GM23338 (cell line): ENCODE results near the gene DNASE1L1. TPM values are rescaled to one million over a fixed set of nuclear protein-coding genes. Genes with fewer than 3 reads are reported as not detected.

Experiments
- ATAC-seq: fragments of 200-7000 bp; cut with Tn5 transposase; 3 replicates; pipeline ENCODE4 v1.9.1; 2020
- DNase-seq: peaks from one replicate; pipeline ENCODE4 v3.0.0-alpha.2; 2015; ENCODE audit warnings: low spot score
- H2AFZ ChIP-seq: fragments of 200-600 bp; sonication (generic); 2 replicates; pipeline ENCODE4 v1.8.0; 2016; ENCODE audit warnings: antibody characterized with exemption, mild to moderate bottlenecking, moderate library complexity
- H3F3A ChIP-seq: fragments of 200-600 bp; sonication (generic); replicated peaks from 2 replicates; pipeline ENCODE4 v1.8.0; 2017; ENCODE audit warnings: antibody characterized with exemption, mixed run types, low read depth
- H3K27ac ChIP-seq: fragments of 200-600 bp; sonication (generic); 2 replicates; pipeline ENCODE4 v1.6.1; 2016; ENCODE audit warnings: low read depth
- H3K27me3 ChIP-seq: fragments of 200-600 bp; sonication (generic); 2 replicates; pipeline ENCODE4 v1.8.0; 2016; ENCODE audit warnings: mild to moderate bottlenecking, mixed run types, moderate library complexity; ENCODE audit not compliant: insufficient read depth
- H3K36me3 ChIP-seq: fragments of 200-600 bp; sonication (generic); 2 replicates; pipeline ENCODE4 v1.8.0; 2016; ENCODE audit warnings: mild to moderate bottlenecking; ENCODE audit not compliant: insufficient read depth
- H3K4me1 ChIP-seq: fragments of 200-600 bp; sonication (generic); 2 replicates; pipeline ENCODE4 v1.8.0; 2016; ENCODE audit warnings: mild to moderate bottlenecking, moderate library complexity; ENCODE audit not compliant: insufficient read depth
- H3K4me2 ChIP-seq: fragments of 200-600 bp; sonication (generic); 2 replicates; pipeline ENCODE4 v1.7.1; 2017; ENCODE audit warnings: mixed run types
- H3K4me3 ChIP-seq: fragments of 200-600 bp; sonication (generic); 2 replicates; pipeline ENCODE4 v1.6.1; 2016; ENCODE audit warnings: mixed run types
- H3K79me2 ChIP-seq: fragments of 200-600 bp; sonication (generic); replicated peaks from 2 replicates; pipeline ENCODE4 v1.8.0; 2017; ENCODE audit warnings: mild to moderate bottlenecking; ENCODE audit not compliant: insufficient read depth
- H3K9me2 ChIP-seq: fragments of 200-600 bp; sonication (generic); 2 replicates; pipeline ENCODE4 v1.8.0; 2017; ENCODE audit not compliant: insufficient read depth
- H4K20me1 ChIP-seq: fragments of 200-600 bp; sonication (generic); replicated peaks from 2 replicates; pipeline ENCODE4 v1.8.0; 2017; ENCODE audit warnings: mild to moderate bottlenecking; ENCODE audit not compliant: insufficient read depth
- H3K27ac Mint-ChIP-seq: 2 replicates; pipeline ENCODE4 v1.8.0; 2020; ENCODE audit warnings: inconsistent platforms, mild to moderate bottlenecking, moderate library complexity, mixed read lengths
- H3K27me3 Mint-ChIP-seq: 3 replicates; pipeline ENCODE4 v1.8.0; 2022; ENCODE audit warnings: low read depth, mild to moderate bottlenecking, moderate library complexity, mixed read lengths, inconsistent platforms; ENCODE audit not compliant: insufficient read depth, poor library complexity
- H3K36me3 Mint-ChIP-seq: 3 replicates; pipeline ENCODE4 v1.8.0; 2021; ENCODE audit warnings: low read depth, mild to moderate bottlenecking, inconsistent platforms, moderate library complexity, mixed read lengths
- H3K4me1 Mint-ChIP-seq: 3 replicates; pipeline ENCODE4 v1.8.0; 2020; ENCODE audit warnings: mild to moderate bottlenecking, inconsistent platforms, mixed read lengths
- H3K4me3 Mint-ChIP-seq: 3 replicates; pipeline ENCODE4 v1.8.0; 2021; ENCODE audit warnings: moderate library complexity, mild to moderate bottlenecking, inconsistent platforms, mixed read lengths
- H3K9me3 Mint-ChIP-seq: 3 replicates; pipeline ENCODE4 v1.8.0; 2020; ENCODE audit warnings: moderate library complexity, mild to moderate bottlenecking, inconsistent platforms, mixed read lengths
- CTCF ChIP-seq, 2 experiments: fragments of 200-600 bp in 1 of 2; sonication (generic) in 1 of 2; conservative IDR thresholded peaks; 2 replicates each; pipeline versions ENCODE4 v1.5.1 to v1.6.1; 2016 to 2017; ENCODE audit warnings: antibody characterized with exemption in 2 of 2, low read depth in 2 of 2, mild to moderate bottlenecking in 2 of 2, moderate library complexity in 1 of 2
- ETS1 ChIP-seq: IDR thresholded peaks from 2 replicates; pipeline ENCODE4 v1.6.1; 2016; ENCODE audit warnings: antibody characterized with exemption
- EZH2 ChIP-seq: fragments of 200-600 bp; sonication (generic); IDR thresholded peaks from one replicate; pipeline ENCODE4 v1.8.0; 2017; ENCODE audit warnings: antibody characterized with exemption, mild to moderate bottlenecking, low read depth; ENCODE audit not compliant: unreplicated experiment
- EZH2phosphoT487 ChIP-seq: fragments of 200-600 bp; sonication (generic); IDR thresholded peaks from one replicate; pipeline ENCODE4 v1.8.1; 2018; ENCODE audit warnings: antibody characterized with exemption; ENCODE audit not compliant: unreplicated experiment
- JUNB ChIP-seq: IDR thresholded peaks from one replicate; pipeline ENCODE4 v1.6.1; 2016; ENCODE audit warnings: antibody characterized with exemption; ENCODE audit not compliant: unreplicated experiment
- STAT1 ChIP-seq: IDR thresholded peaks from one replicate; pipeline ENCODE4 v1.6.1; 2016; ENCODE audit warnings: antibody characterized with exemption; ENCODE audit not compliant: unreplicated experiment
- ZNF114 ChIP-seq: fragments of 250-450 bp; sonication (Bioruptor Pico); IDR thresholded peaks from 2 replicates; pipeline ENCODE4 v1.5.0; 2020; ENCODE audit warnings: mild to moderate bottlenecking, moderate library complexity
- ZNF331 ChIP-seq: fragments of 250-450 bp; sonication (Bioruptor Pico); IDR thresholded peaks from 2 replicates; pipeline ENCODE4 v1.5.0; 2020; ENCODE audit warnings: low read depth, mild to moderate bottlenecking, moderate library complexity
- ZNF462 ChIP-seq: fragments of 250-450 bp; sonication (Bioruptor Pico); IDR thresholded peaks from 2 replicates; pipeline ENCODE4 v1.5.0; 2020; ENCODE audit warnings: mild to moderate bottlenecking, moderate library complexity
- polyA plus RNA-seq: library from polyadenylated mRNA; unstranded; fragments of >200 nt; fragmentation: Nextera tagmentation; extraction: Ambion mirVana; gene quantifications from 2 replicates; pipeline ENCODE4 v1.2.1, GENCODE V29; 2016
- total RNA-seq: library from RNA; depleted of rRNA; stranded (reverse); fragments of >200 nt; shearing (Covaris generic); gene quantifications from 2 replicates; pipeline ENCODE4 v1.2.3, GENCODE V29; 2014

Gene DNASE1L1
- total and polyA plus RNA-seq, 2 experiments from 2014 or later: 3.3 to 16.1 TPM

- Mint-ChIP-seq H3K9me3 (no peaks in the 10 kb centered on the region; the same call in 2 of the 3 replicates), H3K4me3 (no peak overlapping the region), H3K4me1 (no peaks in the 10 kb centered on the region; the same call in 2 of the 3 replicates), H3K27me3 (peaks cover 2% of the 10 kb centered on the region), H3K36me3 (peaks cover 72% of the 10 kb centered on the region), H3K27ac (no peak overlapping the region)
- H3K27ac ChIP-seq: no peak overlapping the region
- H3K36me3 ChIP-seq: peaks cover 17% of the 10 kb centered on the region
- TF ChIP-seq JUNB (no peak), ZNF462 (no peak), STAT1 (no peak), EZH2 (no peak), EZH2phosphoT487 (no peak), ZNF331 (no peak), ETS1 (no peak), CTCF (conservative IDR thresholded peaks at IDR 0.05; ENCODE audit: low read depth in 2 of 2) (no peak), ZNF114 (CRISPR knock-in tag) (no peak)
- H3K4me3 ChIP-seq: no peak overlapping the region
- H4K20me1 ChIP-seq: no peaks in the 10 kb centered on the region
- H2AFZ ChIP-seq: no peak overlapping the region
- H3K4me1 ChIP-seq: no peaks in the 10 kb centered on the region
- no peaks in the 10 kb centered on the region for H3K9me2 ChIP-seq
- ATAC-seq (no peak), DNase-seq (no peak)
- no peaks in the 10 kb centered on the region for H3K27me3 ChIP-seq
- no peaks in the 10 kb centered on the region for H3K79me2 ChIP-seq
- H3K4me2 ChIP-seq: no peak overlapping the region
- peaks cover 6% of the 10 kb centered on the region for H3F3A ChIP-seq
Observed at GRCh38 chrX:154355094-154355775, 53.8 kb downstream of the DNASE1L1 start.
